GM19025 (cell line): Measurements from ENCODE around the gene FTSJ3.
"Not testable (repeated sequence)": the region's sequence is repeated elsewhere in the genome, so short reads cannot be mapped to it uniquely, and the experiment has no call there.

Source experiments
- ATAC-seq: cut with Tn5 transposase; IDR thresholded peaks from one replicate; pipeline ENCODE4 v1.9.1; 2021; ENCODE audit warnings: mild to moderate bottlenecking, low read depth, moderate library complexity; ENCODE audit not compliant: unreplicated experiment

FTSJ3 gene

GRCh38 chr17:63827002-63827800 lies at the start of gene FTSJ3, which contains the start of gene PSMC5:
Gene FTSJ3 (minus strand): TSS chr17:63827663. CDS start chr17:63826902, 761 bp downstream.
Gene PSMC5 (plus strand): TSS chr17:63827431. CDS start chr17:63827491, 60 bp downstream.
- peak; percentile 89 for ATAC-seq

DNA sequence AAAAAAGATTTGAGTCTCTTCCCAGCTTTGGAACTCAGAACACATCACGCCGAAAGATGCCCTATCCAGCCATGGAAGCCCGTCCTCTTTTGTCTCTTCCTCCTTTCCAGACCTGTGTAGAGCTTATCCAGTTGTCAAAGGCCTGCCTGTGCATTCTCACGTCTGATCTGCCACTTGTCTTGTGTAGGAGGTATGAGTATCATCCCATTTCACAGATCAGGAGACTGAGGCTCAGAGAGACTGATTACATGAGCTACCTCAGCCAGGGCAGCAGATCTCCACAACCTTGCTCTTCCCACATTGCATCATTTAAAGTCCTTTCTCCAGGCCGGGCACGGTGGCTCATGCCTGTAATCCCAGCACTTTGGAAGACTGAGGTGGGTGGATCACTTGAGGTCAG lies 47.2 kb upstream of the FTSJ3 start:
- ATAC-seq, result not testable (repeated sequence)

GRCh38 chr17:63874061-63874626 lies 46.7 kb upstream of the FTSJ3 start:
- ATAC-seq, result not testable (repeated sequence)

- not testable (repeated sequence) for ATAC-seq
These were observed 46.1 kb upstream of the FTSJ3 start, which contains the start of gene CSH2 for GRCh38 chr17:63873577-63873976. Gene CSH2 (minus strand): TSS chr17:63873677. CDS start chr17:63873614, 63 bp downstream.

DNA sequence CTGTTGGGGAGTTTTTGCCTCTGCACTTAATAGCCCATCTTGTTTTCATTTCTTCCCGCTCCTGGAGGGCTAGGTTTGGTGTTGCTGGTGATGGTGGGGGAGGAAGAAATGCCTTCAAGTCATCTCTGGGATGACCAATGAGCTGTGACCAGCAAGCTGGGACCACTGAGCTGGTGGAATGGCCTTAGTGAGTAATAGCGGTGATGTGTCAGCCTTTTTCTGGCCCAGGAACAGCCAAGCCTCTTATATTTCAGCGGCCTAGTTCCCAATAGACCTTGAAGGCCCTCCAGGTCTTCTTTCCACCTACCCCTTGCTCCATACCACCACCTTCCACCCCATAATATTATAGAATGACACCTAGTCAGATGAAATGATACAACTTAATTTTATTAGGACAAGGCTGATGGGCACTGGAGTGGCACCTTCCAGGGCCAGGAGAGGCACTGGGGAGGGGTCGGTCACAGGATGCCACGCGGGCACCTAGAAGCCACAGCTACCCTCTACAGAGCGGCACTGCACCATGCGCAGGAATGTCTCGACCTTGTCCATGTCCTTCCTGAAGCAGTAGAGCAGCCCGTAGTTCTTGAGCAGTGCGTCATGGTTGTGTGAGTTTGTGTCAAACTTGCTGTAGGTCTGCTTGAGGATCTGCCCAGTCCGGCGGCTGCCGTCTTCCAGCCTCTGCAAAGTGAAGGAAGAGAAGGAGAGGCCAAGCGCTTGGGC lies 44.3 kb upstream of the FTSJ3 start:
- ATAC-seq, result not testable (repeated sequence)

- ATAC-seq, result not testable (repeated sequence)
These were observed 42.8 kb upstream of the FTSJ3 start for GRCh38 chr17:63870292-63870665.

- not testable (repeated sequence) for ATAC-seq
These were observed 42.2 kb upstream of the FTSJ3 start for GRCh38 chr17:63869491-63870291.

GRCh38 chr17:63866625-63867024 lies 39.2 kb upstream of the FTSJ3 start:
- not testable (repeated sequence) for ATAC-seq

- no peak for ATAC-seq
These were observed 31.8 kb upstream of the FTSJ3 start for GRCh38 chr17:63859257-63859656.

DNA sequence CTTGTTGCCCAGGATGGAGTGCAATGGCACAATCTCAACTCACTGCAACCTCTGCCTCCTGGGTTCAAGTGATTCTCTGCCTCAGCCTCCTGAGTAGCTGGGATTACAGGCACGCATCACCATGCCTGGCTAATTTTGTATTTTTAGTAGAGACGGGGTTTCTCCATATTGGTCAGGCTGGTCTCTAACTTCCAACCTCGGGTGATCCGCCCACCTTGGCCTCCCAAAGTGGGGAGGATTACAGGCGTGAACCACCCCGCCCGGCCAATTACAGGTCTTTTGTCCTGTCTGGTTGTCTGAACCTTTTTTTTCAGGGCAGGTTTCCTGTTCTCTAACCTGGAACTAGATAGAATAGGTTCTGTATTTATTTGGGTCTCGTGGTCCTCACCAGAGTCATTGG lies 29.0 kb upstream of the FTSJ3 start:
- ATAC-seq, result not testable (repeated sequence)

DNA sequence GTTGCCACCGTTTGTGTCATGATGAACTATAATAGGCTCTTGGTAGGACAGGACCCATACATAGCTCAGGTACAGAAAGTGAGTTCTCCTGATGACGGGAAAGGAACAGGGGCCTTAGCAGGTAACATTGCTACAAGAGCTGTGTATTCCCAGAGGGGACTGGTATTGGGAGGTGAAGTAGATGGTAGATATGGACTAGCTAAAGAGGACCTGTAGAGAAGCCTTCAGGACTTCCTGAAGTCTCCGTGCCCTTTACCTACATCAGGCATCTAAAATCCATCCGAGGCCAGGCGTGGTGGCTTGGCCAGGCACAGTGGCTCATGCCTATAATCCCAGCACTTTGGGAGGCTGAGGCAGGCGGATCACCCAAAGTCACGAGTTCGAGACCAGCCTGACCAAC lies 27.7 kb upstream of the FTSJ3 start:
- ATAC-seq, result no peak

GRCh38 chr17:63854709-63855108 lies 27.2 kb upstream of the FTSJ3 start:
- ATAC-seq, result no peak

GRCh38 chr17:63853260-63853659 lies 25.8 kb upstream of the FTSJ3 start:
- no peak for ATAC-seq

- ATAC-seq, result no peak
These were observed 22.9 kb upstream of the FTSJ3 start for GRCh38 chr17:63850401-63850800.

DNA sequence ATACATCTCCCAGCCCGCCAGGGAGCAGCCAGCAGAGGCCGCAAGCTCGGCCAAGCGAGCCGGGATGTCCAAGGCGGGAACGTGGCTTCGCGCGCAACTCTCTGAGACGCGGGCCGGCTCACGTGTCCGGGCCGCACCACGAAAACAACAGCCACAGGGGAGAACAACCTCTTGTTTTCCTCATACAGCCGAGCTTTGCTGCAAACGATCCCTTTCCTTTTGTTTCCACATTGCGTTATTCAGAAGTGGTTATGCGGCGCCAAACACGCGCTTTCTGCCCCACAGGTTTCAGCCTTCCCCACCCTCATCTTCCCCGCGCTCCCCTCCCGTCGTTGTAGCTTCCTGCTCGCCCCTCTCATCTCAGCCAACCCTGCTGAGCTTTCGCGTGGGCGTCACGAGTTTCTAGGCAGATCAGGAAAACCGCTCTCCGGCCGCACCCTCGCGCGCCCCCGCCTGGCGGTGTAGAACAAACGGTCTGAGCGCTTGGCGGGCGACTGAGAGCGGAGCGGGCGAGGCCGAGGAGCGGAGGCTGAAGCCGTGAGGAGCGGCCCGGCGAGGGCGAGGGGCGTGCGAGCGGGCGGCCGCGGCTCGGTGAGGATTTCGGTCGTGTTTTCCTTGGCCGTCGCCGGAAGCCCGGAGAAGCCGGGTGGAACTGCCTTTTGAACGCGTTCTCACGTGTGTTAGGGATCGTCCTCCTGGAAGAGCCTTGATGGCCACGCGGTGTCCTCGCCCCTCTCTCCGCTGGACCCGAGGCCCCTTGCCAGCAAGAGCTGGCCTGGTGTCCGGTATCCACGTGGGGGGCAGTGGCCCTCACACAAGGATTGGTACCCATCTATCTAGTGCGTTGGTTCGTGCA lies 21.6 kb upstream of the FTSJ3 start:
- ATAC-seq, result peak; percentile 92

DNA sequence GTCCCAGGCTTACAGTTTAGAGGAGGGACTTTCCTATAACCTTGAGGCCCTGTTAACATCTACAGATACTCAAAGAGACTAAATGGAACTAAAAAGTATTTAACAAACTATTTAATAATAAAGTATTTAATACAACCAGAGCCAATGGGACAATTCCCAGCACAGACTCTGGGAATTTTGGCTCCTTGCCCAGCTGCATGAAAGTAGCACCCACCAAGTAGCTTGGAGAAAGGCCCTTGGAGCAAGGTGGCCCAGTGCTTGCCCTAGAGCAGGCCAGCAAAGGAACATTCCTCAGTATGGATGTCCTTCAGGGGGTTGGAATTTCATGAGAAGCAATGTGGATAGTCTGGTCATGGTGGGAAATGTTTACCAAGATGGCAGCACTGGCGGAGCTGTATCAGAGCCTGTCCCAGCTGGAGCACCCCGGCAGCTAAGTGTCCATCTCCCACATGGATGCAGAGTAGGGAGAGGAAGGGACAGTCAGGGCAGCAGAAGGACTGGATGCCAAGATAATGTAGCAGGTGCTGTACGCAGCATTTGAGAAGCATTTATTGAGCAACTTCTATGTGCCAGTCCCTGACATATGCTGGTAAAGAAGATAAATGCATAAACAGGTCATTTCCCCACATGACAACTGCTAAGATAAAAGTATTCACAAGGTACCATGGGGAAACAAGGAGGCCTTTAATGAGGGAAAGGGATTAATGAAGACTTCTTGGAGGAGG lies 20.2 kb upstream of the FTSJ3 start:
- no peak for ATAC-seq

GRCh38 chr17:63845509-63845908 lies 18.0 kb upstream of the FTSJ3 start:
- no peak for ATAC-seq

GRCh38 chr17:63843910-63844677 lies 16.6 kb upstream of the FTSJ3 start:
- ATAC-seq, result no peak
